Activated T-cell treated with anti-CD3 and anti-CD28 coated beads for 1 hour (primary cell): ENCODE results near the gene C1orf53.
"Not testable (repeated sequence)": the region's sequence is repeated elsewhere in the genome, so short reads cannot be mapped to it uniquely, and the experiment has no call there.

Source experiments
- DNase-seq: peaks from one replicate; pipeline ENCODE4 v3.0.0-alpha.2; 2020; ENCODE audit warnings: low read depth

Gene C1orf53

DNA sequence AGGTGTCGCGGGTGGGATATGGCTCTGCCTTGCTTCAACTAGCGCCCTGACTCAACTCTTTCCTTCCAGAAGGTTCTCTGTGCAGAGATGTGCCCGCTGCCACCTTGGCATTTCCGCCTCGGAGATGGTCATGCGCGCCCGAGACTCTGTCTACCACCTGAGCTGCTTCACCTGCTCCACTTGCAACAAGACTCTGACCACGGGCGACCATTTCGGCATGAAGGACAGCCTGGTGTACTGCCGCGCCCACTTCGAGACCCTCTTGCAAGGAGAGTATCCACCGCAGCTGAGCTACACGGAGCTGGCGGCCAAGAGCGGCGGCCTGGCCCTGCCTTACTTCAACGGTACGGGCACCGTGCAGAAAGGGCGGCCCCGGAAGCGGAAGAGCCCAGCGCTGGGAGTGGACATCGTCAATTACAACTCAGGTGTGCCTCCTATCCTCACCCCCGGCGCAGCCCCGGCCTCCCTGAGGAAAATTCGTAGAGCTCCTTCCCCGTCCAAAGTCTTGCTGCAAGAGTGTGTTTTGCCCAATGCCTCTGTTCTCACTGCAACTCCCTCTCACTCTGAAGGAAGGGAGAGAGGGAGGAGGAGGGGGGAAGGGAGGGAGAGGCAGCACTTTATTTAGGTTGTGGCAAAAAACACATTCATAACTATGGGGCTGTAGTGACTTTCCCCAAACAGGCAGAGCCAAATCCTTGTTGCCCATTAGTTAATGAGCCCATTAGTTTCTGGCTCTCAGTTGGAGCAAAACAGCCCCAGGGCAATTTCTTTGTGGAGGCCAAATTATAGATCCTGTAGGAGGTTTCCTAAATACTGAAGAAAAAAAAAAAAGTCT is 19.0 kb downstream of the C1orf53 start:
- no peak for DNase-seq

DNA sequence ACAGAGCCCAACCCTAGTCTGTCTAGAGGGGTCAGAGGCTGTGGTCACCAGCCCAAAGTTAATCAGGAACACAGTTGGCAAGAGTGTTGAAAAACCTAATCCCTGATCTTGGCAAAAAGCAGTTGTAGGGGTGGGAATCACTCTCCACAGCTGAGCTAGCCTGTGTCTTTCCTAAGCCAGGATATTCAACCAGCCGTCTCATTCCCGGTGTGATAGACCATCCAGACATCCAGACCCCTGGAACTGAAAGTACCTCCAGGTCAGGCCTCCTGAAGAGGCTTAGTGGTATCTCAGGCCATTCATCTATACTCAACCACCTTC is 19.6 kb downstream of the C1orf53 start:
- DNase-seq: no peak

DNA sequence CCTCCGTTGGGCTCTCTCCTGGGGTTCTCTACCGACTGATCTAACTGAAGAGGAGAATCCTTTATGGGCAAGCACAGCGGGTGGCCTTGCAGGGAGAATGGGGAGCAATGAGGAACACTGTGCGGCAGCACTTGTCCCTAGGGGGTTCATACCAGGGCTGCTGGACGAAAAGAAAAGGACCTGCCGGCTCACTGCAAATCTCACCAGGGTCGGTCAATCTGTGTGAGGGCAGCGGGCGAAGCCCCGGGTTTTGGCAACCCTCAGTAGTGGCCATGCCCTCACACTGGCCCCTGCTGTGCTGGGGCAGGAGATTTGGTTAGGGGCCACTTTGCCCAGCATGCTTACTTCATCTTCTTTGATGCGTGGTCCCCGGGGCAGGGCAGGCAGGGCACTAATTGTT is 20.6 kb downstream of the C1orf53 start:
- no peak for DNase-seq

DNA sequence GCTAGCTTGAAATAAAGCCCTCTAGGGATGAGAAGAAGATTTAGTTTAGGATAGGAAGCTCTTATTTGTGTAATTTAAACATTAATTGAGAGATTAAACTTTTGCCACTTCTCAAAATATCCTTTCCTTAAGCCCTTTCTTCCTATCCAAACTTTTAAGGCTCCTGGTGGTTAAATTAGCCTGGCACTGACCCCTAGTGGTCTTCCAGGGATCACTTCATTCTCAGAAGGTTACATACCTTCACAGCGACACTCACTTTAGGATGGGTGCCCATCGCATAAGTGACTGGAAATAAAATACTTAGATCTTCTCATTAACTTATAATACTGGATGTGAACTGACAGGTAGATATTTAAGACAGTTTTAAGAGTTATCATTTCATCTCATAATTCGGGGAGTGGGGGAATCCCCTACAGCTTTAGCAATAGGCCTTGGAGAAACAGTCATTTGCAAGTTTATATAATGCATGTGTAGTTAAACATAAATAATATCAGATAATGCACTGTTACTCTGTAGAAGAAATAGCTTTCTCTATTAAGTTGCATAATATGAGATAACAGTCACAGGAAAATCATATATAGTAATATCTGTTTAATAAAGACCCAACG is 22.2 kb downstream of the C1orf53 start:
- DNase-seq: no peak

DNA sequence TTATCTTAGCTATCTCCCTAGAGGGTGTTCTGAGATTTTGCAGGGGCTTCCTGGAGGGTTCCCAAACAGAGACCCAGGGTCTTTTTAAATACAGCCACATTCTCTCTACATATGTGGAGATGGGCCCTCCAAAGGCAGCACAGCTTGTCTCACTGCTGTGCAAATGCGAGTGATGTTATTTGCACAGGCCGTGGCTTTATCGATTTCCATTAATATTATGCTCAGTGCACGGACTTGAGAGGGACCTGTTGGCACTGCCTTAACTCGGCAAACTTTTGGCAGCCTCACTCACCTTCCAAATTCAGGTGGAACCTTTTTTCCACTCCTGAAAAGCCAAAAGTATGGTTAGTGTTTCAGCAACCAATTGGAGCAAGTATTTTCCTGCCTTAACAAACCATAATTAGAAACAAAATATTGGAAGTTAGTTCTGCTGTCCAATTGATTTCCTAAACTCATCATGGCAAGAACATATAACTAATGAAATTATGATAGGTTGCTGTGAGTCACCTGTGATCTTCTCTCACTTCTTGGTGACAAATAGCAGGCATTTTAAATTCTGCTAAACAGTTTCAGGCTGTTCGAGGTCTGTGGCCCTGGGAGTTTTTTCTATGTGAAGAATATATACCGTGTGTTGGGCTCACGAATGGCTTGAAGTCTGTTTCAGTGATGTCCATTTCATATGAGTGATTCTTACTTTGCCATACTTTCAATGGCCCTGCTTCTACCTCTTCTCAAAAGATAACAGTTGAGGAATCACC is 25.7 kb downstream of the C1orf53 start:
- no peak for DNase-seq

DNA sequence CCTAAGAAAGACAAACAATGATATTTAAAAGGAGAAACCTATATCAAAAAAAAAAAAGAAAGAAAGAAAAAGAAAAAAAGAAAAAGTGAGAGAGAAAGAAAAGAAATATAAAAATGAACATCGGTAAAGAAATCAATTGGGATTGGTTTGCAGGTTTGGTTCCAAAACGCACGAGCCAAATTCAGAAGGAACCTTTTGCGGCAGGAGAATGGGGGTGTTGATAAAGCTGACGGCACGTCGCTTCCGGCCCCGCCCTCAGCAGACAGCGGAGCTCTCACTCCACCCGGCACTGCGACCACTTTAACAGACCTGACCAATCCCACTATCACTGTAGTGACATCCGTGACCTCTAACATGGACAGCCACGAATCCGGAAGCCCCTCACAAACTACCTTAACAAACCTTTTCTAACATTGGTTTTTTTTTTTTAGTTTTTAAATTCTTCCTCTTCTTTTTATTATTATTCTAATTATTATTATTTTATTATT is 26.5 kb downstream of the C1orf53 start:
- no peak for DNase-seq

DNA sequence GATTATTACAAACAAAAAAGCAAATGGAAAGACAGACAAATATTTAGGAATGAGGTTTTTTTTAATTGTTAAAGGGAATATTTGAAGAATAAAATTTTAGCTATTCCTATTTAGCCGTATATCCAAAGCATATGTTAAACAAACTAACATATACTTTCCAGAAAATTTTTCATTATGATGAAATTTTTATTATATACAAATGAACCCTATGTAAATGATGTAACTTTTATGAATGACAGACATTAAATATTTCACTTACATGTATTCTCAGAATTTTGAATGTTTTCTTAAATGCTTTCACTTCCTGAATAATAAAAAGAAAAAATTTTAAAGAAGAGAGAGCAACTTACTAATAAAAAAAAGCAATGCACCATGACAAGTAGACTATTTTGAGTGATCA is 30.6 kb downstream of the C1orf53 start:
- no peak for DNase-seq

DNA sequence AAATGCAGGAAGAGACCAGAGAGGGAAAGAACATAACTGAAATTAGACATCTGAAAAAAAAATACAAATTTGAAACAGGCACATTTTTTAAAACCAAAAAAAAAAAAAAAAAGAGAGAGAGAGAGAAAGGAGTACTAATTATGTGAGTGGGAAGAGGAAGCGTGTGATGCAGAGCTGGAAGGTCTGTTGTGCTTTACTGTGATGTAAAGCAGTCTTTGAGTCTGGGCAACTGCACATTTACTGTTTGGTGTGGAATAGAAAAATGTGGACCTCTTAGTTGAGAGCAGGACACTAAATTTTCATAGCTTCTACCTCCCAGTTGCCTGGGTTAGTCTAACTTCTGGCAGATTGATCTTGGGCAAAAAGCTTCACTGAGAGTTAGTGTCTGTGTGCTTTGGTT is 31.2 kb downstream of the C1orf53 start:
- DNase-seq: no peak

DNA sequence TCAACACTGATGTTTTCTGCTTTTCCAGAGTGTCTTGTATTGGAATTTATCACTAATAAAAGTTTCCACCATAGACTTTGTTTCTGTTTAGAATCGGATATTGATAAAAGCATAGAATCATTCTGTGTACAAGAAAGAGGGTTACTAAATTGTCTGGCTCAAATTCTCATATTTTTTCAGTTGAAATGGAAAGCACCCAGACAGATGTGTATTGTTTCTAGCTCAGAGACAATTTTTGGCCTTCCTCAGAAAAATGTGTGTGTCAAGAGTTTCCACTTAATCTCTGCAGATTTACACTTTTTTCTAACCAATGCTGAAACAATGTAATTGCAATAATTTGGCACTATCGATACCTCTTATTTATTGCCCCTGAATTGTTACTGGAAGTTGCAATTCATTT is 35.0 kb downstream of the C1orf53 start:
- DNase-seq: no peak

DNA sequence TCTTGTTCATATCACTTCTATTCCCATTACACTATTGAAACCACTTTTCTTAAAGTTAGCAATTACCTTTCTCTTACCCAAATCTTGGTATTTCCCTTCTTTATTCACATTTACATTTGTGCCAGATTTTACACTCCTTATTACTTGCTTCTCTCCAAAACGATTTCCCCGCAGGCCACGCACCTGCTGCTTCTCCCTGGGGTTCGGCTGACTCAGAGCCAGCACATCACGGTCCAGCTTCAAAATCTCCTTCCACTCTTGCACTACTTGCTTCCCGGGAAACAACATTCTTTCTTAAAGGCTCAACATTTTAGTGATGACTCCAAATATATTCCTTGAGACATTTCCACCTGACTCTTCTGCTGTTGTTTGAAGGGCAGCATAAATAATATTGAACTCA is 35.5 kb downstream of the C1orf53 start:
- no peak for DNase-seq

DNA sequence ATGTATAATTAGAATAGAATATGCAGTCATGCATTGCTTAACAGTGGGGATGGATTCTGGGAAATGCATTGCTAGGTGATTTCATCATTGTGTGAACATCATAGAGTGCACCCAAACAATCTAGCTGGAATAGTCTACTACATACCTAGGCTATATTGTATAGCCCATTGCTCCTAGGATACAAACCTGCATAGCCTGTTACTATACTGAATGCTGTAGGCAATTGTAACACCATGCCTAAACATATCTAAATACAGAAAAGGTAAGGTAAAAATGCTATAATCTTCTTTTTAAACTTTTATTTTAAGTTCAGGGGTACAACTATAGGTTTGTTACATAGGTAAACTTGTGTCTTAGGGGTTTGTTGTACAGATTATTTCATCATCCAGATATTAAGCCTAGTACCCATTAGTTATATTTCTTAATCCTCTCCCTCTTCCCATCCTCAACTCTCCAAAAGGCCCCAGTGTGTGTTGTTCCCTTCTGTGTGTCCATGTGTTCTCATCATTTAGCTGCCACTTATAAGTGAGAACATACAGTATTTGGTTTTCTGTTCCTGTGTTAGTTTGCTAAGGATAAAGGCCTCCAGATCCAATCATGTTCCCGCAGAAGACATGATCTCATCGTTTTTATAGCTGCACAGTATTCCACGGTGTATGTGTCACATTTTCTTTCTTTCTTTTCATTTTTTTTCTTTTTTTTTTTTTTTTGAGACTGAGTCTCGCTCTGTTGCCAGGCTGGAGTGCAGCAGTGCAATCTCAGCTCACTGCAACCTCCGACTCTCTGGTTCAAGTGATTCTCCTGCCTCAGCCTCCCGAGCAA is 36.9 kb downstream of the C1orf53 start:
- not testable (repeated sequence) for DNase-seq

DNA sequence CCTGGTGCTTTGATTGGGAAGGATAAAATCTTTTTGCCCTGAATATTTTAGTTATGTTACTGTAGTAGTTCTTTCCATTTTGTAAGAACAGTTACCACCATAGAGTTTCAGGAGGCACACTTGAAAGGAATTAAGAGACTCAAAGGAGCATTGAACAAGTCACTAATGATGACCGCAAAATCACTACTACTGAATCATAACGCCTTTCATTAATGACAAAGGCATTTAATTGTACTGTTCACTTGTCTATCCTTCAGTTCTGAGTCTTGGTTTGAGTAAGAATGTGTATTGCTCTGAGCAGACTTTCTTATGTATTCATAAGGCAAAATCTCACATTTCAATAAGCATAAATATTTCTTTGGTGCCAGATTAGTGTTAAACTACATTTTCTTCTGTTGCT is 39.6 kb downstream of the C1orf53 start:
- DNase-seq: no peak

DNA sequence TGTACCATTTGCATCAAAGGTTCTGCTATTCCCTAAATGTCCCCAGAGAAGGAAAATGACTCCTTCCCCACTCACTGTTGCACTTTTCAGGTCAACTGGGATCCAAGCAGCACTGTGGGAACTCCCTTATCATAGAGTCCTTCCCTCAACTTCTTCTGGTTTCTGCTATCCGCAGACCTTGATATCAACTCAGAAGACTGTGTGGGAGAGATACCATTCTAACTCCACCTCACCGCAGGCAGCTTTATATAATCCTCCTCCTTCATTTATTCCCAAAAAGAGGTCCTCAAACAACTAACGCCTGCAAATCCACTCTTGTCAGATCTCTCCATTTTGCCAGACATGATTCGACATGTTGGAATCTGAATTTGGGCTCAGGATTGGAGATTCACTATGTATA is 42.1 kb downstream of the C1orf53 start:
- DNase-seq: no peak

DNA sequence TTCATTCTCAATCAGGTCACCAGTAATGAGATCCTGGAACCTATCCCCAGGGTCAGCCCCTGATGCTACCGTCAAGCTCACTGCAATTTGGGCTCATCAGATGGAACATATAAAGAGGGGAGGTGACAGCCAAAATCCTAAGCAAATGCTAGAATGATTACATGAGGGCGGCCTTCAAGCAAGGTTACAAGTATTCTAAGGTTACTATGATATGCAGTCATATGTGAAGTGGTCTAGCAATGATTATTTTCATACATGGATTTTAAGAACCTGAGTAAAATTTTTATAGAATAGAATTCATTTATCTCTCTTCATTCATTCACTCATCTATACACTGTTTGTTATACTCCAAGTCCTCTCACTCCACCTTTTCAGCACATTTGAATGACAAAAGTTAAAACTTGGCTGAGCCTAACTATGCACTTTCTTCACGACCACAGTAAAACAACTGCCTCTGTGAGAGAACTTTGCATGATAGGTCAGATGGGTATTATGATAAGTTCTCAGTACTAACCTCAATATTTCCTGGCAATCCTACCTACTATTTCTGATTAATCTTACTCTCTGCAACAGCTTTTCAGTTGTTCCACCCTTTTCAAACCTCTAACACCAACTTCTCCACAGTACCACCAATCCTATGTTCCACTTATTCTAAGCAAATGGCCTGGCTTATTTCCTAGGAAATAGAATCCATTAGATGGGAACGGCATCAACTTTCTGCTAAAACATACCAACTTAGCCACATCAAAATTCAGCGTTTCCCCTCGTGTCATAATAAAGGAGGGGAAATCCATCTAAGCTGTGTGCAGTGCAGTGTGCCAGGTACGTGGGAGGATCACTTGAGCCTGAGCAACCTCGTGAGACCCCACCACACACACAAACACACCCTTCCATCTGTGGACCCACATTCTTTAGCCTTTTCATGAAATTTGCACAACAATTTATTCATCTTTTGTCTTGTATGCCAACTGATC is 46.8 kb downstream of the C1orf53 start:
- DNase-seq: no peak

DNA sequence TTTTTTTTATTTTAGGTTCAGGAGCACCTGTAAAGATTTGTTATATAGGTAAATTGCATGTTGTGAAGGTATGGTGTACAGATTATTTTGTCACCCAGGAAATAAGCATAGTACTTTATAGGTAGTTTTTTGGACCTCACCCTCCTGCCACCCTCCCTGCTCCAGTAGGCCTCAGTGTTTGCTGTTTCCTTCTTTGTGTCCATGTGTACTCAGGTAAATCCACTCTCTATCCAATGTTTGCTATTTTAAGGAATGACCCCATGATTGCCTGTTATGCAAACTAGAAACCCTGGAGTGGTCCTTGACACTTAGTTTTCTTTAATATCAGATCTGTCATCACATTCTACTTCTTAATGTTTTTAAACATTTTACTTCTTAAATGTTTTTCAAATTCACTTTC is 48.7 kb downstream of the C1orf53 start:
- no peak for DNase-seq

DNA sequence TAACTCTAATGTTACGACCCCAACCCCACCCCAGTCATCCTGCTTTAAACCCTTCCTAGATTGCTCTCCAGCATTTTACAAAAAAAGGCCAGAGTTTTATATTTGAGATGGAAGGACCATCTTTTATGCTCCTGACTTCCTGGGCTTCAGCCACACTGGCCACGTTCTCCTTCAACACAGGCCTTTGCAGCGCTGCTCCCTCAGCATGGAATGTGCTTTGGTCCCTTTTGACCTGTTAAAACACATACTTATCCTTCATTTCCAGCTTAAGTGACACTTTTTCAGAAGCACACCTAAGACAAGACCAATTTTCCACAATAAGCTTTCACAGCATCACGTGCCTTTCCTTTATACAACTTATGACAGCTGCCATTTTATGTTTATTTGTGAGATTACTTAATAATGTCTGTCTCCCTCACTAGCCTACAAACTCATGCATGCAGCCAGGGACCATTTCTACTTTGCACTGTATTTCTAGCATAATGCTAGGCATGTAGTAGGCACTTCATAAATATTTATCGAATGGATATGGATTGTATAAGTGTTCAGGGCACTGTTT is 49.3 kb downstream of the C1orf53 start:
- no peak for DNase-seq

DNA sequence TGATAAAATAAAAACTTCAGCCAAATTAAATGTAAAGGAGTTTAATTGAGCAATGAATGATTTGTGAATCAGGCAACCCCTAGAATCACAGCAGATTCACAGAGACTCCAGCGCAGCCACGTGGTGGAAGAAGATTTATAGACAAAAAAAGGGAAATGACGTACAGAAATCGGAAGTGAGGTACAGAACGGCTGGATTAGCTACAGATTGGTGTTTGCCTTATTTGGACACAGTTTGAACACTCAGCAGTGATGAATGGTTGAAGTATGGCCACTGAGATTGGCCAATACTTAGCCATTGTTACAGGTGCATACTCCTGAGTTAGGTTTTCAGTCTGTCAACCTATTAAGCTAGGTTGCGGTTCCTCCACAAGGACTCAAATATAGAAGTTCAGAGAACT is 51.0 kb downstream of the C1orf53 start:
- not testable (repeated sequence) for DNase-seq

DNA sequence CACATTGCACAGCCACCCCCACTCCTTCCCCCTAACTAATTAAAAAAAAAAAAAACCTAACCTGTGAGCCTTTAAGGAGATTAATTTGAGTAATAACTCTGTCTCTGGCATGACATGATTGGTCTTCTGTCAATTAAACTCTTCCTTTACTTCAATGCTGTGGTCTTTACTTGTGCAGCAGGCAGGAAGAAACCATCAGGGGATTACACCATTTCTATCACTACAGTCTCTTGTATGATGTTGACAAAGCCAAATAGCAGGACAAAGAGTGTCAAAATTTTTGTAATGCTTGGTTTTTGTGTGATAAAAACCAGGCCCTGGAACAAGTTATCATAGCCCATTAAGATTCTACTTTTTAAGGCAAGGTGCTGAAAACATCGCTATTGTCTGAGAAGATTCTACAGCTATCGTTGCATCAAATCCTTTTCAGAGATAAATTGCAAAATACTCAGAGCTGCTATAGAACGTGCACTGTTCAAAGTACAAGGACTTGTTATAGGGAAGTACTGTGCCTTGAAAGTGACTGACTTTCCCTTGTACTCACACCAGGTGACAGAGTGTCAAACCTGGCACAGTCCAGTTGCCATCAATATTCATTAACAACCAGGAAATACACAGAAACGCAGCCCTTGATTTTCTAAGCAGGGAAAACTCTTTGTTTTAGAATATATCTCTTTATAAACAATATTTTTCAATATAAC is 52.4 kb downstream of the C1orf53 start:
- DNase-seq: no peak

DNA sequence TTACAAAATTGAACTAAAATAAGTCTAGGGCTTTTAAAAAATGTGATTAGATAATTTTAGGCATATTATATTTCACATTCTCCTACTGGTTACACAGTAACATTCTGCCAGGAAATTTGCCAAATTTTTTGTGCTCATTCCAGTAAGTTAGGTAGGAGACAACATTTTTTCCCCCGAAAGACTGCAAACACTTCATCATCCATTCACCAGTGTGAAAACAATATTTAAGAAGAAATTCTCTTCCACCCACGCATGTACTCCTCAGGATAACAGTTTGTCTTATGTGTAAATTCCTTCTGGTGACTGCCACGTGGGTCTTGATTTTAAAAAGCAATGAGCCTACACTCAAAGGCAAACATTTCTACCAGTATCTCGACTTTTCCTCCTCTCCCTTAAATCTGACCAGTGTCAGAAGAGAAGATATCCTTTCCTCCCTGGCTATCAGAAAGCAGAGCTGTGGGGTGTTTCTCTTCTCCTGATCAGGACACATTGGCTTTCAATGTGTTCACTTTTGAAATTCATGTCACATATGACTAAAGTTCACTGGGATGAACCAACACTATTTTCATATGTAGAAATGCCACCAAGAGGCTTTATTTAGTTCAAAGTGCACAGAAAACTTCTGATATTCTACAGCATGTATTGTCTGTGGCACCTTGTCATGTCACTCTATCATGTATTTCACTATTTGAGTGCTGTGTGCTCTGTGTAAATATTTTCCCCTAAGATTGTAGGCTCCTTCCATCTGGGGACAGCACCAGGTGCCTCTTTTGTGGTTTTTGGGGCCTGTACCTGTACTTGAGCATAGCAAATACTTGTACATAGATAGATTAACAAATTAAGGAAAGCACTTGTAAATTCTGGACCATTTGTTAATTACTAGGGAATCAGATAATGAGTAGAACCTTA is 53.3 kb downstream of the C1orf53 start:
- no peak for DNase-seq
